Measurements from ENCODE around the gene MAGEB4. TPM values are rescaled to one million over a fixed set of nuclear protein-coding genes. Genes with fewer than 3 reads are reported as not detected.

Gene MAGEB4
- total RNA-seq, 1 experiment from 2014 or later, result not detected

- no peaks in the 10 kb centered on the region for H3K9me2 ChIP-seq (ENCODE audit: insufficient read depth)
- no peaks in the 10 kb centered on the region for H3K9me3 ChIP-seq (ENCODE audit: control insufficient read depth in 1 of 2, insufficient read depth in 1 of 2, low read depth in 1 of 2, low read length in 2 of 2)
- H3K4me3 ChIP-seq (replicated peaks in 1 of 2; ENCODE audit: low read depth in 1 of 2, low read length in 2 of 2), result no peak overlapping the region
- ChIA-PET RAD21 (ENCODE audit: low non-redundant PET in 1 of 2, low total read pairs in 2 of 2, uncharacterized antibody in 2 of 2, unreplicated experiment in 2 of 2) (no interaction called here), POLR2A (no interaction called here), CTCF (no interaction called here)
- TF ChIP-seq FOSL1 (IDR thresholded peaks at IDR 0.05; ENCODE audit: low read depth), result no peak
- TF ChIP-seq EZH2phosphoT487 (IDR thresholded peaks at IDR 0.05; ENCODE audit: borderline replicate concordance), result no peak
- no peak for TF ChIP-seq TCF7L2 (IDR thresholded peaks at IDR 0.05; ENCODE audit: borderline replicate concordance, extremely low read depth, insufficient read depth, insufficient read length)
- TF ChIP-seq REST (IDR thresholded peaks at IDR 0.05; ENCODE audit: low read depth), result no peak
- TF ChIP-seq ZFX (IDR thresholded peaks at IDR 0.05), result no peak
- no peak for TF ChIP-seq POLR2A (IDR thresholded peaks at IDR 0.05; ENCODE audit: borderline replicate concordance, extremely low read depth, insufficient read depth, insufficient read length)
- no peak for TF ChIP-seq RAD21 (IDR thresholded peaks at IDR 0.05; ENCODE audit: low read depth)
- TF ChIP-seq MAX (IDR thresholded peaks at IDR 0.05), result no peak
- TF ChIP-seq SRF (IDR thresholded peaks at IDR 0.05; ENCODE audit: low read depth), result no peak
- no peak for TF ChIP-seq JUND (IDR thresholded peaks at IDR 0.05)
- TF ChIP-seq SIN3A (IDR thresholded peaks at IDR 0.05; ENCODE audit: low read depth), result no peak
- no peak for ATAC-seq
- H4K20me1 ChIP-seq (ENCODE audit: insufficient read depth), result no peaks in the 10 kb centered on the region
- no peaks in the 10 kb centered on the region for H3K4me1 ChIP-seq (ENCODE audit: control insufficient read depth in 1 of 2, insufficient read depth in 2 of 2, low read length in 2 of 2)
- no peaks in the 10 kb centered on the region for H3K79me2 ChIP-seq (ENCODE audit: insufficient read depth, low read length)
- intact Hi-C loops (cut with micrococcal nuclease), result no loop called here
- H3K4me2 ChIP-seq (ENCODE audit: low read length), result no peak overlapping the region
- no peaks in the 10 kb centered on the region for H3K27me3 ChIP-seq (ENCODE audit: insufficient read depth, low read length)
- no peak overlapping the region for H3K9ac ChIP-seq (ENCODE audit: low read length)
- no peak overlapping the region for H3K27ac ChIP-seq (ENCODE audit: low read depth, low read length)
- no TSS peak for BruUV-seq (replicated peaks)
- no peak overlapping the region for H2AFZ ChIP-seq (ENCODE audit: low read depth, low read length, poor library complexity, severe bottlenecking)
- DNase-seq (ENCODE audit: low read depth, low spot score), result no peak
- no peaks in the 10 kb centered on the region for H3K36me3 ChIP-seq (ENCODE audit: control insufficient read depth in 1 of 2, insufficient read depth in 2 of 2, low read length in 2 of 2)
Observed at GRCh38 chrX:30270639-30271038, 28.8 kb downstream of the MAGEB4 start.
